ENCODE data around the gene PERM1. TPM values are rescaled to one million over a fixed set of nuclear protein-coding genes. Genes with fewer than 3 reads are reported as not detected.
"Not testable (repeated sequence)": the region's sequence is repeated elsewhere in the genome, so short reads cannot be mapped to it uniquely, and the experiment has no call there.

PERM1 gene
- total and polyA plus RNA-seq, 5 experiments from 2014 or later: not detected

- Mint-ChIP-seq H3K36me3 (no peaks in the 10 kb centered on the region), H3K4me3 (no peak overlapping the region), H3K4me1 (peaks cover 3 to 6% (median 4%) of the 10 kb centered on the region in 4 donors), H3K27me3 (peaks cover 6 to 36% (median 11%) of the 10 kb centered on the region in 5 donors), H3K27ac (no peak overlapping the region), H3K9me3 (no peaks in the 10 kb centered on the region)
- DNase-seq: no peak
- no peak for ATAC-seq
- POLR2A ChIA-PET: interaction anchor here (1.6 kb wide), 1 partner anchor 83 kb away, joined by 4 read pairs; no protein-coding TSS in a partner anchor
These were observed 1.1 kb downstream of the PERM1 start for GRCh38 chr1:980602-981395.

DNA sequence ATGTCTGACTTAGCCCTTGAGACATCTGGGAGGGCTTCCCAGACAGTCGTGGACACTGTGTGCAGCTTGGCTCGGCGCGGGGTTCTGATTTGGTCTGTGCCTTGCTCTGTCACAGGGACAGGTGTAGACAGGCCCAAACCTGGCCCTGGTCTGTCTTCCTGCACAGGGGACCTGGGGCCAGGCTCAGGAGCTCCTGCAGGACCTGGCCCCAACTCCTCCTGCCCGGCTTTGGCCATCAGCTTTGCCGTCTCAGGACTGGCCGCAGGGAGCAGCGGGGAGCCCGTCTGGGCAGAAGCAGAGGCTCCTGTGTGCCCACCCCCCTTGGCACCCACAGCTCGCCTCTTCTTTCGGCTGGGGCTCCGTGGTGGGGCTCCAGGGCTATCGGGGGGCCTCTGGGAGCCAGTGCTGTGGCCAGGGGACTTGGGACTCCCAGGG lies 1.7 kb downstream of the PERM1 start:
- no peak overlapping the region for H3K4me3 Mint-ChIP-seq
- no peaks in the 10 kb centered on the region for H3K36me3 Mint-ChIP-seq
- DNase-seq (no peak), ATAC-seq (no peak)
- POLR2A ChIA-PET: no interaction called here
- no peaks in the 10 kb centered on the region for H3K9me3 Mint-ChIP-seq
- peaks cover 4 to 7% (median 7%) of the 10 kb centered on the region in 4 donors for H3K4me1 Mint-ChIP-seq
- H3K27ac Mint-ChIP-seq: no peak overlapping the region
- H3K27me3 Mint-ChIP-seq: peaks cover 3 to 36% (median 13%) of the 10 kb centered on the region in 5 donors

DNA sequence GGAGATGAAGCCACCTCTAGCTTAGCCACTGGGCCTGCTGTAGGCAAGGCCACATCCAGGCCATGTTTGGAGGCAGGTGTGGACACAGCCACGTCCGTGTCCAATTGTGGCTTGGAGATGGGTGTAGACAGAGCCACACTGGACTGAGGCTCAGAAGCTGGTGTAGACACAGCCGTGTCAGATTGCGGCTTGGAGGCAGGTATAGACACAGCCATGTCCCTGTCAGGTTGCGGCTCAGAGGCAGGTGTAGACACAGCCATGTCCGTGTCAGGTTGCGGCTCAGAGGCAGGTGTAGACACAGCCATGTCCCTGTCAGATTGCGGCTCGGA lies 2.2 kb downstream of the PERM1 start:
- POLR2A ChIA-PET: no interaction called here
- no peak overlapping the region for H3K27ac Mint-ChIP-seq
- H3K27me3 Mint-ChIP-seq: peaks cover 5 to 35% (median 18%) of the 10 kb centered on the region in 5 donors
- H3K9me3 Mint-ChIP-seq: no peaks in the 10 kb centered on the region
- DNase-seq (no peak), ATAC-seq (no peak)
- H3K4me3 Mint-ChIP-seq: no peak overlapping the region
- peaks cover 6 to 7% (median 7%) of the 10 kb centered on the region in 4 donors for H3K4me1 Mint-ChIP-seq
- no peaks in the 10 kb centered on the region for H3K36me3 Mint-ChIP-seq

DNA sequence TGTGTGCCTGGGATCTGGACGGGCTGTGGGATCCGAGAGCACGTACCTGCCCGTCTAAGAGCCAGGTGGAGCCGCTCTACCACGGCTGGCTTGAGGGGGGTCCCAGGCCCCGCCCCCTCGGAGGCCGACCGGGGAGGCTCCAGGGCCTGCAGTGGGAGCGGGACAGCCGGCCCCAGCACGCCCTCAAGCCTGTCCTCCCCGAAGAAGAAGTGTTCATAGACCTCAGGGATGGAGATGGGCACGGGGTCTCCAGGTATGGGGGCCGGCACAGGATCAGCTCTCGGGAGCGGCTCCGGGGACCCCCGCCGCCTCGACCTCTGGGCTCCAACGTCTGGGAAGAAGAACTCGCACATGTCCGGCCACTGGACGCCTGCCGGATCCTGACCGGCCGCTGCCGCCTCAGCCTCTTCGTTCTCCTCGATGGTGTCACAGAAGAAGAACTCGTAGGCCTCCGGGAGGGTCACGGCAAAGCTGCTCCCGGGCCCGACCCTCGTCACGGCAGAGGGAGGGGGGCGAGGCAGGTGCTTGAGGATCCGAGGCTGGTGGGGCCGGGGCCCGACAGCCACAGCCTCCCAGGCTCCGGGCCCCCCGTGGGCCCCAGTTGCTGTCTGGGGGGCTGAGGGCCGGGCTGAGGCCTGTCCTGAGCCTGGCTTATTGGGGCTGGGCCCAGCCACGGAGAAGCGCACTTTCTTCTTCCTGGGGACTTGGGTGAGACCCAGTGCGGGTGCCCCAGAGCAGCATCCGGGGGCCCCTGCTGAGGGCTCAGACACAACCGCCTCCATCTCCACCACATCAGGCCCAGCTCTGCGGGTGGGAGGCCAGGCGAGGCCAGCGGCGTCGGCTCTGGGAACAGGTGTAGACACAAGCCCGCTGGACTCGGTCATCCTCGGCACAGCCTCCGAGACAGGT lies 2.8 kb downstream of the PERM1 start:
- Mint-ChIP-seq H3K4me1 (peaks cover 6 to 7% (median 7%) of the 10 kb centered on the region in 4 donors), H3K36me3 (no peaks in the 10 kb centered on the region), H3K4me3 (no peak overlapping the region), H3K27ac (no peak overlapping the region), H3K27me3 (peaks cover 5 to 37% (median 18%) of the 10 kb centered on the region in 5 donors), H3K9me3 (no peaks in the 10 kb centered on the region)
- DNase-seq (no peak), ATAC-seq (no peak)
- POLR2A ChIA-PET: no interaction called here

- Mint-ChIP-seq H3K4me3 (peak overlapping the region in 4 of 10 donors; percentile 23 to 70 (median 36)), H3K4me1 (peaks cover 6 to 7% (median 7%) of the 10 kb centered on the region in 4 donors), H3K27me3 (peaks cover 5 to 34% (median 16%) of the 10 kb centered on the region in 5 donors), H3K27ac (peak overlapping the region in 1 of 10 donors; percentile 22), H3K36me3 (no peaks in the 10 kb centered on the region), H3K9me3 (no peaks in the 10 kb centered on the region)
- ATAC-seq: no peak
- DNase-seq: no peak
- POLR2A ChIA-PET: no interaction called here
These were observed 3.6 kb downstream of the PERM1 start for GRCh38 chr1:978069-978834.

GRCh38 chr1:976791-977190 lies 5.1 kb downstream of the PERM1 start:
- not testable (repeated sequence) for ATAC-seq, DNase-seq, H3K4me1 Mint-ChIP-seq, H3K4me3 Mint-ChIP-seq, H3K9me3 Mint-ChIP-seq, H3K27ac Mint-ChIP-seq, H3K36me3 Mint-ChIP-seq
- peaks cover 3 to 34% (median 14%) of the 10 kb centered on the region in 5 donors for H3K27me3 Mint-ChIP-seq
- POLR2A ChIA-PET: interaction anchor here (0.5 to 0.9 kb wide), 2 partner anchors 36 to 71 kb away, joined by 3 to 4 read pairs; no protein-coding TSS in a partner anchor

GRCh38 chr1:975896-976683 lies 5.8 kb downstream of the PERM1 start:
- Mint-ChIP-seq H3K27me3 (peaks cover 3 to 34% (median 17%) of the 10 kb centered on the region in 5 donors), H3K27ac (no peak overlapping the region), H3K36me3 (no peaks in the 10 kb centered on the region), H3K4me1 (peaks cover 6 to 7% (median 7%) of the 10 kb centered on the region in 4 donors), H3K4me3 (peak overlapping the region in 6 of 10 donors; percentile 6 to 48 (median 36)), H3K9me3 (no peaks in the 10 kb centered on the region)
- POLR2A ChIA-PET: interaction anchor here (0.5 to 0.9 kb wide), 2 partner anchors 37 to 70 kb away, joined by 3 to 4 read pairs; no protein-coding TSS in a partner anchor
- DNase-seq (peak in 9 of 10 donors; percentile 39 to 70 (median 57)), ATAC-seq (peak; percentile 91 to 98)

GRCh38 chr1:975365-975764 lies 6.5 kb downstream of the PERM1 start:
- no peak for DNase-seq
- Mint-ChIP-seq H3K27me3 (peaks cover 3 to 39% (median 17%) of the 10 kb centered on the region in 5 donors), H3K4me3 (peak overlapping the region in 2 of 10 donors; percentile 26 to 47), H3K36me3 (no peaks in the 10 kb centered on the region), H3K27ac (no peak overlapping the region), H3K9me3 (no peaks in the 10 kb centered on the region), H3K4me1 (peaks cover 6 to 7% (median 7%) of the 10 kb centered on the region in 4 donors)
- no peak for ATAC-seq
- POLR2A ChIA-PET: no interaction called here

DNA sequence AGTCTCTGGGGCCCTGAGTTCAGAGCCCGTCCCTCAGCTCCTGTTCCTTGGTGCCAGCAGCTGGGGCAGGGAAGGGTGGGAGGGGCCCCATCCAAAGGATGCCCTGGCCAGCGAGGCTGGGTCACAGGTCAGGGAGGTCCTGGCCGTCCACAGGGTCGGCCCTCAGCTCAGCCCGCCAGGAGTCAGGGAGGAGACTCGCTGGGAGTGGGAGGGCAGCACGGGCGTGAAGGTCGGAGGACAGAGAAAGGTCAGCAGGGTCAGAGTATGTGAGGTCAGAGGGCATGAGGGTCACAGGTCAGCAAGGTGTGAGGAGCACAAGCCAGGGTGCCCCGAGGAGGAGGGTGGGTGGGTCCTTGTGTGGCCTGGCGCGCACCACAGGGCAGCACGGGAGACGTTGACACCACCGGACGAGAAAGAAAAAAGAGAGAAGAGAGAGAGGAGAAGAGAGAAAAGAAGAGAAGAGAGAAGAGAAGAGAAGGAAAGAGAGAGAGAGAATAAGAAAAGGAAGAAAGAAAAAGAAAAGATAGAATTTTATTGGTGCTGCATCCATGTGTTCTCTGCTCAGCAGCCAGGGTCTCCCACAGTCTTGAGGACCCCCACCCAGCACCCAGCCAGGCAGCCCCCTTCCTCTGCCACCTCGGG lies 7.1 kb downstream of the PERM1 start:
- DNase-seq: no peak
- Mint-ChIP-seq H3K9me3 (no peaks in the 10 kb centered on the region), H3K27ac (peak overlapping the region in 1 of 10 donors; percentile 33), H3K4me3 (peak overlapping the region in 3 of 10 donors; percentile 21 to 36 (median 22)), H3K36me3 (no peaks in the 10 kb centered on the region), H3K27me3 (peaks cover 3 to 39% (median 17%) of the 10 kb centered on the region in 5 donors), H3K4me1 (peaks cover 6 to 7% (median 7%) of the 10 kb centered on the region in 4 donors)
- POLR2A ChIA-PET: no interaction called here
- no peak for ATAC-seq

- ATAC-seq: no peak
- Mint-ChIP-seq H3K27ac (no peak overlapping the region), H3K9me3 (no peaks in the 10 kb centered on the region), H3K27me3 (peaks cover 8 to 43% (median 17%) of the 10 kb centered on the region in 5 donors), H3K36me3 (no peaks in the 10 kb centered on the region), H3K4me1 (peaks cover 6 to 7% (median 7%) of the 10 kb centered on the region in 4 donors), H3K4me3 (no peak overlapping the region)
- DNase-seq: no peak
- POLR2A ChIA-PET: no interaction called here
These were observed 7.6 kb downstream of the PERM1 start for GRCh38 chr1:974293-974640.

All from naive thymus-derived CD8-positive, alpha-beta T cell (primary cell).